ENCODE measurements around the gene ATXN2. TPM values are rescaled to one million over a fixed set of nuclear protein-coding genes. Genes with fewer than 3 reads are reported as not detected.
"Not testable (repeated sequence)": the region's sequence is repeated elsewhere in the genome, so short reads cannot be mapped to it uniquely, and the experiment has no call there.

Gene ATXN2
- total RNA-seq, 1 experiment from 2014 or later = 17.2 TPM

DNA sequence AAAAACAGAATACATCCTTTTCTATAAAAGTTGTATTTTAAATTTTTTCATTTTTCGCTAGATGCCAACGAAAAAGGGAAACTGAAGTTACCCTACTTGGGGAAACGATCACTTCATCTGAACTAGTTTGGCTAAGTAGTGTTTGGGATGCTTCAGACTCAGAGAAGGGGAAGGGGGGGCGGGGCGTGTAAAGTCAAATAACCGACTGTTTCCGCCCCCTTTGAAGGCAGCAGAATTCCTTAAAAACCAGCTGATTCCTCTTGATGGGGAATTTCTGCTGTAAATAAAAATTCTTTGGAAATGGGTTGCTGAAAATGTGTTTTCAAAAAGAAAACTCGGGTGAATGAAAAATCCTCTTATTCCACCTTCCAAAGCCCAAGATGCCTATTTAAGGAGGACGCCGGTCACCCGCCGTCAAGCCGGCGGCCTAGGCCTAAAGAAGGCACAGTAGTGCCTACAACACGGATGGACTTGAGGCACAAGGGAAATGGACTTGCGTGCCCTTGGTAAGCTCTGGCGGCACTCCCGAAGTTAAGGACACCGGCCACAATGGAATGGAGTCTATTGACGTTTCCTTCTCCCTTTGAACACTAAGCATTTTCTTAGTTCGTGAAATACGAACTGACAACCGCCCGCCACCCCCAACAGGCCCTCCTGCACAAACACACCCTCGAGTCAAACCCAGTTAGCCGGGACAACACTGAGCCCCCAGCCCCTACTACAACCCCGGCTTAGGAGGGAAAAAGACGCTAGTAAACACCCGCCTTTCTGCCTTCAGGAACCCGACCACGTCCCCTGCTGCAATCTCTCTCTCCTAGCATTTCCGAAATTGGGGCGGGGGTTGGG is 1.9 kb downstream of the ATXN2 start:
- H3K9me2 ChIP-seq (replicated peaks; ENCODE audit: low read length) = no peaks in the 10 kb centered on the region
- no peaks in the 10 kb centered on the region for H3K27me3 ChIP-seq (ENCODE audit: low read length)
- DNase-seq = peak; percentile 68
- peak overlapping the region; percentile 87 for H3K4me3 ChIP-seq (ENCODE audit: low read length)
- POLR2A ChIA-PET (ENCODE audit: unreplicated experiment) = no interaction called here
- TF ChIP-seq EZH2 (IDR thresholded peaks at IDR 0.05; ENCODE audit: low read length, unreplicated experiment) = no peak
- TF ChIP-seq, protein P1, sequence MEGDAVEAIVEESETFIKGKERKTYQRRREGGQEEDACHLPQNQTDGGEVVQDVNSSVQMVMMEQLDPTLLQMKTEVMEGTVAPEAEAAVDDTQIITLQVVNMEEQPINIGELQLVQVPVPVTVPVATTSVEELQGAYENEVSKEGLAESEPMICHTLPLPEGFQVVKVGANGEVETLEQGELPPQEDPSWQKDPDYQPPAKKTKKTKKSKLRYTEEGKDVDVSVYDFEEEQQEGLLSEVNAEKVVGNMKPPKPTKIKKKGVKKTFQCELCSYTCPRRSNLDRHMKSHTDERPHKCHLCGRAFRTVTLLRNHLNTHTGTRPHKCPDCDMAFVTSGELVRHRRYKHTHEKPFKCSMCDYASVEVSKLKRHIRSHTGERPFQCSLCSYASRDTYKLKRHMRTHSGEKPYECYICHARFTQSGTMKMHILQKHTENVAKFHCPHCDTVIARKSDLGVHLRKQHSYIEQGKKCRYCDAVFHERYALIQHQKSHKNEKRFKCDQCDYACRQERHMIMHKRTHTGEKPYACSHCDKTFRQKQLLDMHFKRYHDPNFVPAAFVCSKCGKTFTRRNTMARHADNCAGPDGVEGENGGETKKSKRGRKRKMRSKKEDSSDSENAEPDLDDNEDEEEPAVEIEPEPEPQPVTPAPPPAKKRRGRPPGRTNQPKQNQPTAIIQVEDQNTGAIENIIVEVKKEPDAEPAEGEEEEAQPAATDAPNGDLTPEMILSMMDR (conservative IDR thresholded peaks at IDR 0.05; ENCODE audit: low read depth, low read length) = no peak
- TF ChIP-seq EZH2phosphoT487 (IDR thresholded peaks at IDR 0.05; ENCODE audit: borderline replicate concordance, low read length) = no peak
- H3K9ac ChIP-seq (ENCODE audit: low read length) = peak overlapping the region; percentile 81
- intact Hi-C loops (cut with micrococcal nuclease) = loop anchor here (2.0 to 5.0 kb wide), 3 partner anchors 18 to 70 kb away; no protein-coding TSS in a partner anchor
- peak overlapping the region; percentile 88 for H2AFZ ChIP-seq (ENCODE audit: low read length)
- H3K79me2 ChIP-seq (ENCODE audit: low read length) = peaks cover 77% of the 10 kb centered on the region
- CTCF ChIA-PET = interaction anchor here (0.9 kb wide), 1 partner anchor 19 kb away, joined by 4 read pairs; no protein-coding TSS in a partner anchor
- ATAC-seq = peak; percentile 23
- BruUV-seq (replicated peaks) = TSS peak; percentile 62
- no peaks in the 10 kb centered on the region for H3F3A ChIP-seq (ENCODE audit: low read length, unreplicated experiment)
- peak overlapping the region; percentile 27 for H3K27ac ChIP-seq (ENCODE audit: low read length)
- no peaks in the 10 kb centered on the region for H3K36me3 ChIP-seq (ENCODE audit: low read depth, low read length)
- H3K4me1 ChIP-seq (ENCODE audit: insufficient read depth, low read length) = peaks cover 42% of the 10 kb centered on the region
- H4K20me1 ChIP-seq (ENCODE audit: low read length) = peaks cover 32% of the 10 kb centered on the region
- no peaks in the 10 kb centered on the region for H3K9me3 ChIP-seq (ENCODE audit: low read length)
- H3K4me2 ChIP-seq (ENCODE audit: low read length) = peak overlapping the region; percentile 89

DNA sequence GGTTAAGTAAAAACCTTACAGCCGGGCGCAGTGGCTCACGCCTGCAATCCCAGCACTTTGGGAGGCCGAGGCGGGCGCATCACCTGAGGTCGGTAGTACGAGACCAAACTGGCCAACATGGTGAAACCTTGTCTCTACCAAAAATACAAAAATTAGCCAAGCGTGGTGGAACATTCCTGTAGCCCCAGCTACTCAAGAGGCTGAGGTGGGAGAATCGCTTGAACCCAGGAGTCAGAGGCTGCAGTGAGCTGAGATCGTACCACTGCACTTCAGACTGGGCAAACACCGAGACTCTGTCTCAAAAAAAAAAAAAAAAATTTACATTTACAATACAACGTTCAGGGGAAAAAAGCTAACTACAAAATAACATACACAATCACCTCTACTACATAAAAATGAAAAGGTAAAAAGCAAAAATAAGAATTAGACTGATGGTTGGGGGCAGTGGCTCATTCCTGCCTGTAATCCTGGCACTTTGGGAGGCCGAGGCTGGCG is 3.7 kb downstream of the ATXN2 start:
- H3K4me3 ChIP-seq (ENCODE audit: low read length); POLR2A ChIA-PET (ENCODE audit: unreplicated experiment); H3K9ac ChIP-seq (ENCODE audit: low read length); ATAC-seq; H3F3A ChIP-seq (ENCODE audit: low read length, unreplicated experiment); H3K27ac ChIP-seq (ENCODE audit: low read length); H3K9me3 ChIP-seq (ENCODE audit: low read length); DNase-seq; H3K27me3 ChIP-seq (ENCODE audit: low read length); H2AFZ ChIP-seq (ENCODE audit: low read length); H3K9me2 ChIP-seq (replicated peaks; ENCODE audit: low read length); BruUV-seq (replicated peaks); H3K36me3 ChIP-seq (ENCODE audit: low read depth, low read length): not testable (repeated sequence)
- Histone ChIP-seq H4K20me1 (ENCODE audit: low read length) (peaks cover 32% of the 10 kb centered on the region), H3K79me2 (ENCODE audit: low read length) (peaks cover 93% of the 10 kb centered on the region), H3K4me2 (ENCODE audit: low read length) (peak overlapping the region; percentile 89), H3K4me1 (ENCODE audit: insufficient read depth, low read length) (peaks cover 41% of the 10 kb centered on the region)
- CTCF ChIA-PET = interaction anchor here (0.6 kb wide), 1 partner anchor 321 kb away, joined by 4 read pairs; no protein-coding TSS in a partner anchor
- intact Hi-C loops (cut with micrococcal nuclease) = loop anchor here (5.0 kb wide), 2 partner anchors 38 to 68 kb away; no protein-coding TSS in a partner anchor

DNA sequence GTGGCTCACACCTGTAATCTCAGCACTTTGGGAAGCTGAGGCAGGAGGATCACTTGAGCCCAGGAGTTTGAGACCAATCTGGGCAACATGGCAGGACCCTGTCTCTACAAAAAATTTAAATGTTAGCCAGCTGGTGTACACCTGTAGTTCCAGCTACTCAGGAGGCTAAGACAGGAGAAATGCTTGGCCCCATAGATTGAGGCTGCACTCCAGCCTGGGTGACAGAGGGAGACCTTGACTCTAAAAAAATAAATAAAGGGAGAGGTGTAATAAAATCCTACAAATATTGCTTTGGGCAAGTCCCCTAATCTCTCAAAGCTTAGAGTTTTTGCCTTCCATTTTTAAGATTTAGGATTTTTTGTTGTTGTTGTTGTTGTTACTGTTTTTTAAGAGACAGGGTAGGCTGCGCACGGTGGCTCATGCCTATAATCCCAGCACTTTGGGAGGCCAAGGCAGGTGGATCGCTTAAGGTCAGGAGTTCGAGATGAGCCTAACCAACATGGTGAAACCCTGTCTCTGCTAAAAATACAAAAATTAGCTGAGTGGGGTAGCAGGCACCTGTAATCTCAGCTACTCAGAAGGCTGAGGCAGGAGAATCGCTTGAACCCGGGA is 7.6 kb downstream of the ATXN2 start:
- H3K27me3 ChIP-seq (ENCODE audit: low read length); H3F3A ChIP-seq (ENCODE audit: low read length, unreplicated experiment); H3K9ac ChIP-seq (ENCODE audit: low read length); ATAC-seq; H3K4me3 ChIP-seq (ENCODE audit: low read length); H3K9me2 ChIP-seq (replicated peaks; ENCODE audit: low read length); H2AFZ ChIP-seq (ENCODE audit: low read length); POLR2A ChIA-PET (ENCODE audit: unreplicated experiment); intact Hi-C loops (cut with micrococcal nuclease); BruUV-seq (replicated peaks); H3K9me3 ChIP-seq (ENCODE audit: low read length); H3K27ac ChIP-seq (ENCODE audit: low read length); H3K36me3 ChIP-seq (ENCODE audit: low read depth, low read length); H3K4me2 ChIP-seq (ENCODE audit: low read length); CTCF ChIA-PET; DNase-seq: not testable (repeated sequence)
- peaks cover 31% of the 10 kb centered on the region for H3K4me1 ChIP-seq (ENCODE audit: insufficient read depth, low read length)
- peaks cover 99% of the 10 kb centered on the region for H3K79me2 ChIP-seq (ENCODE audit: low read length)
- H4K20me1 ChIP-seq (ENCODE audit: low read length) = peaks cover 28% of the 10 kb centered on the region
